ENCODE results near the gene CNGA4. TPM values are rescaled to one million over a fixed set of nuclear protein-coding genes. Genes with fewer than 3 reads are reported as not detected.

CNGA4 gene
- total and polyA plus RNA-seq, 2 of the 13 experiments (the other 11 are each of a cell fraction or from before 2014, with no cell fraction given) = 0.03 TPM; not detected in 1

DNA sequence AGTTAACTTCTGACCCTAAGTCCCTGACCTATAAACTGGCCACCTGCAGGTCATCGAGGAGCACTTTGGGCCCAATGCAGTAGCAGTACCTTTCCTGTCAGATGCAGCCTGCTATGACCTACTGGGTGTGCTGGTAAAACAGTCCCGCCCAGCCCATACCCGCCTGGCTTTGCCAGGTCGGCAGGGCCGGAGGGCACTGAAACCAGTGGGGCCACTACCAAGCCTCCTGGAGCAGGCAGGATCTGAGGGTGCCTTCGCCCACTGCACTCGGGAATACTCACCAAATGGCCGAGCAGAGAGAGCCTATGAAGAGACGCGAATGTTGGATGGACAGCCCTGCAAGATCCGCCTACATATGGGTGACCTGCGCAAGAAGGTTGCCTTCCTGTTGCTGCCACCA, 29.1 kb upstream of the CNGA4 start:
- no peak overlapping the region for H3K4me3 ChIP-seq (replicated peaks in 1 of 3; ENCODE audit: insufficient read depth in 1 of 3, low read depth in 2 of 3, low read length in 3 of 3)
- no peak; the same call in 2 of the 3 replicates for ATAC-seq
- no peak overlapping the region for H2AFZ ChIP-seq (ENCODE audit: low read length)
- H3K4me2 ChIP-seq (ENCODE audit: low read depth, low read length) = no peak overlapping the region
- H3K79me2 ChIP-seq (ENCODE audit: insufficient read depth, low read length) = no peaks in the 10 kb centered on the region
- TF ChIP-seq ZNF282 (IDR thresholded peaks at IDR 0.05; ENCODE audit: partially characterized antibody) (no peak), HNF4G (IDR thresholded peaks at IDR 0.05; ENCODE audit: borderline replicate concordance, low read depth, low read length) (no peak), HNF4G (CRISPR knock-in tag; IDR thresholded peaks at IDR 0.05; ENCODE audit: borderline replicate concordance, low read depth) (no peak), SNAI1 (CRISPR knock-in tag; IDR thresholded peaks at IDR 0.05; ENCODE audit: borderline replicate concordance) (no peak)
- 92% methylated on average over 7 of the region's 12 CpGs for WGBS (ENCODE audit: low lambda C conversion rate)
- CTCF ChIA-PET (ENCODE audit: low intra/inter-chr PET ratio, low total read pairs) = no interaction called here
- no peaks in the 10 kb centered on the region for H3K9me3 ChIP-seq (ENCODE audit: low read length)
- BruUV-seq (replicated peaks) = no TSS peak
- intact Hi-C loops (cut with micrococcal nuclease; ENCODE audit: unreplicated experiment) (no loop called here), in situ Hi-C loops (cut with HindIII; ENCODE audit: extremely low pct_ligation_motif_present, low pct_unique_long_range_greater_than_20kb) (no loop called here)
- POLR2A ChIA-PET = no interaction called here
- H3K4me1 ChIP-seq (ENCODE audit: insufficient read depth, low read length) = no peaks in the 10 kb centered on the region
- no peak for FAIRE-seq
- no peaks in the 10 kb centered on the region for H3K27me3 ChIP-seq (ENCODE audit: control insufficient read depth in 1 of 2, insufficient read depth in 2 of 2, low read length in 2 of 2)
- H3K9ac ChIP-seq (ENCODE audit: insufficient read depth, low read depth, low read length) = no peak overlapping the region
- no peak overlapping the region for H3K27ac ChIP-seq (ENCODE audit: extremely low read length, insufficient read depth, low read length)
- no peaks in the 10 kb centered on the region for H4K20me1 ChIP-seq (ENCODE audit: insufficient read depth, low read length)
- peaks cover 8 to 31% of the 10 kb centered on the region in 2 experiments; a peak in 2 of 5 replicates for H3K36me3 ChIP-seq (replicated peaks in 1 of 2; ENCODE audit: control insufficient read depth in 1 of 2, insufficient read depth in 2 of 2, low read length in 2 of 2)
- no peak for DNase-seq (ENCODE audit: low spot score)

DNA sequence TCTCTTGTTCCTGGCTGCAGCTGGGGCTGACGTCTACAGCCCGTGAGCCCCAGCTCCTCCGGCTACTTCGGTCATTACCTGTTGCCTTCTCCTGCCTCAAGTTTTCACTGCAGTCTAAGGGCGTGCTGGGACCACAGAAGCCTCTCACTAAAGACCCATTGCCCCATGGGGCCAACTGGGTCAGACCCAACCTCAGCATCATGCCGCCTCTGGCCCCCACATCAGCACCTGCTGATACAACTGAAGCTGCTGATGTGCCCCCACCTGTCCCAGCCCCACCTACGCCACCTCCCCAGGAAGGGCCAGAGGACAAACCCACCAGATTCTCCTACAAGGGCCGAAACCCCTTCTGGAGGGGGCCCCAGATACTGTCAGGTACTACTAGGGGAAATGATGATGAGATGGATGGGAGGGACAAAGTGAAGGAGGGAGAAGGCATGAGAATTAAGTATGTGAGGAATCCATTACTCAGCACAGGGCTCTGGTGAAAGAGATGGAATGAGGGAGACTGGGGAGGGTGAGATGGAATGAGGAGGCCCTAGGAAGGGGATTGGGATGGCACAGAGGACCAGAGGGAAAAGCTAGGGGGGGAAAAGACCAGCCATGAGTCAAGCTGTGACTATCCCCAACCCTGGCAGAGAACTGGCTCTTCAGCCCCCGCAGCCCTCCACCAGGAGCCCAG, 28.5 kb upstream of the CNGA4 start:
- FAIRE-seq (no peak), ATAC-seq (no peak), DNase-seq (ENCODE audit: low spot score) (no peak)
- Histone ChIP-seq H3K27ac (ENCODE audit: extremely low read length, insufficient read depth, low read length) (no peak overlapping the region), H3K9me3 (ENCODE audit: low read length) (no peaks in the 10 kb centered on the region), H3K9ac (ENCODE audit: insufficient read depth, low read depth, low read length) (no peak overlapping the region), H3K27me3 (ENCODE audit: control insufficient read depth in 1 of 2, insufficient read depth in 2 of 2, low read length in 2 of 2) (no peaks in the 10 kb centered on the region), H2AFZ (ENCODE audit: low read length) (no peak overlapping the region), H4K20me1 (ENCODE audit: insufficient read depth, low read length) (no peaks in the 10 kb centered on the region), H3K4me1 (ENCODE audit: insufficient read depth, low read length) (no peaks in the 10 kb centered on the region), H3K79me2 (ENCODE audit: insufficient read depth, low read length) (no peaks in the 10 kb centered on the region), H3K4me3 (replicated peaks in 1 of 3; ENCODE audit: insufficient read depth in 1 of 3, low read depth in 2 of 3, low read length in 3 of 3) (no peak overlapping the region), H3K36me3 (replicated peaks in 1 of 2; ENCODE audit: control insufficient read depth in 1 of 2, insufficient read depth in 2 of 2, low read length in 2 of 2) (peaks cover 8 to 34% of the 10 kb centered on the region in 2 experiments; a peak in 2 of 5 replicates), H3K4me2 (ENCODE audit: low read depth, low read length) (no peak overlapping the region)
- in situ Hi-C loops (cut with HindIII; ENCODE audit: extremely low pct_ligation_motif_present, low pct_unique_long_range_greater_than_20kb) = no loop called here
- intact Hi-C loops (cut with micrococcal nuclease; ENCODE audit: unreplicated experiment) = no loop called here
- ChIA-PET POLR2A (no interaction called here), CTCF (ENCODE audit: low intra/inter-chr PET ratio, low total read pairs) (no interaction called here)
- BruUV-seq (replicated peaks) = no TSS peak
- 100% methylated on average over 8 of the region's 9 CpGs for WGBS (ENCODE audit: low lambda C conversion rate)
- TF ChIP-seq STAT5B (CRISPR knock-in tag; IDR thresholded peaks at IDR 0.05) (no peak), ZNF331 (CRISPR knock-in tag; IDR thresholded peaks at IDR 0.05) (no peak), ZNF329 (CRISPR knock-in tag; IDR thresholded peaks at IDR 0.05; ENCODE audit: low read depth) (no peak), CBX5 (CRISPR knock-in tag; IDR thresholded peaks at IDR 0.05; ENCODE audit: borderline replicate concordance) (no peak), NCOR1 (IDR thresholded peaks at IDR 0.05; ENCODE audit: borderline replicate concordance, low read length) (no peak), TOE1 (CRISPR knock-in tag; IDR thresholded peaks at IDR 0.05) (no peak), ZNF713 (CRISPR knock-in tag; IDR thresholded peaks at IDR 0.05) (no peak)
- TF ChIP-seq, protein P1, sequence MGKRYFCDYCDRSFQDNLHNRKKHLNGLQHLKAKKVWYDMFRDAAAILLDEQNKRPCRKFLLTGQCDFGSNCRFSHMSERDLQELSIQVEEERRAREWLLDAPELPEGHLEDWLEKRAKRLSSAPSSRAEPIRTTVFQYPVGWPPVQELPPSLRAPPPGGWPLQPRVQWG (CRISPR knock-in tag; IDR thresholded peaks at IDR 0.05; ENCODE audit: borderline replicate concordance, low read depth) = no peak
- TF ChIP-seq, protein P2, sequence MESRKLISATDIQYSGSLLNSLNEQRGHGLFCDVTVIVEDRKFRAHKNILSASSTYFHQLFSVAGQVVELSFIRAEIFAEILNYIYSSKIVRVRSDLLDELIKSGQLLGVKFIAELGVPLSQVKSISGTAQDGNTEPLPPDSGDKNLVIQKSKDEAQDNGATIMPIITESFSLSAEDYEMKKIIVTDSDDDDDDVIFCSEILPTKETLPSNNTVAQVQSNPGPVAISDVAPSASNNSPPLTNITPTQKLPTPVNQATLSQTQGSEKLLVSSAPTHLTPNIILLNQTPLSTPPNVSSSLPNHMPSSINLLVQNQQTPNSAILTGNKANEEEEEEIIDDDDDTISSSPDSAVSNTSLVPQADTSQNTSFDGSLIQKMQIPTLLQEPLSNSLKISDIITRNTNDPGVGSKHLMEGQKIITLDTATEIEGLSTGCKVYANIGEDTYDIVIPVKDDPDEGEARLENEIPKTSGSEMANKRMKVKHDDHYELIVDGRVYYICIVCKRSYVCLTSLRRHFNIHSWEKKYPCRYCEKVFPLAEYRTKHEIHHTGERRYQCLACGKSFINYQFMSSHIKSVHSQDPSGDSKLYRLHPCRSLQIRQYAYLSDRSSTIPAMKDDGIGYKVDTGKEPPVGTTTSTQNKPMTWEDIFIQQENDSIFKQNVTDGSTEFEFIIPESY (CRISPR knock-in tag; IDR thresholded peaks at IDR 0.05) = no peak
